ENCODE measurements around the gene OSBPL10.
"Not testable (repeated sequence)": the region's sequence is repeated elsewhere in the genome, so short reads cannot be mapped to it uniquely, and the experiment has no call there.

The OSBPL10 gene

DNA sequence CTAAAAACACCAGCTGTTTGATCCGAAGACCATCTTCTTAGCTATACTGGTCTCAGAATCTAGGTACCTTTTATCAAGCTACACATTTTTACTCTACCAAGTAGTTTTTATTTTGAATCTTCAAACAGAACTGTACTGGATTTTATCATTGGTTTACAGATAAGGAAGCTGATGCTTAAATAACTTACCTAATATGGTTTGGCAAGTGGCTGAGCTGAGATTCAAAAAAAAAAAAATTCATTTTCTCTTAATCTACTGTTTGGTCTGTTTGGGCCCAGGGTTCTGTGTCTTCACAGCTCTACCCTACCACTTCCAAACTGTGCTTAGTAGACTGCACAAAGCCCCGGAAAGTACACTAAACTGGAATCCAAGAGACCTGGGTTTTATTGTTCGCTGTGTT lies 36.2 kb upstream of the OSBPL10 start:
- no peak for ATAC-seq
- TF ChIP-seq ZFP3 (CRISPR knock-in tag; IDR thresholded peaks at IDR 0.05) (no peak), CSDC2 (CRISPR knock-in tag; IDR thresholded peaks at IDR 0.05) (no peak), ZNF8 (CRISPR knock-in tag; IDR thresholded peaks at IDR 0.05) (no peak), ISL1 (CRISPR knock-in tag; IDR thresholded peaks at IDR 0.05) (no peak), OSR1 (CRISPR knock-in tag; IDR thresholded peaks at IDR 0.05) (no peak)
- TF ChIP-seq, protein P1, sequence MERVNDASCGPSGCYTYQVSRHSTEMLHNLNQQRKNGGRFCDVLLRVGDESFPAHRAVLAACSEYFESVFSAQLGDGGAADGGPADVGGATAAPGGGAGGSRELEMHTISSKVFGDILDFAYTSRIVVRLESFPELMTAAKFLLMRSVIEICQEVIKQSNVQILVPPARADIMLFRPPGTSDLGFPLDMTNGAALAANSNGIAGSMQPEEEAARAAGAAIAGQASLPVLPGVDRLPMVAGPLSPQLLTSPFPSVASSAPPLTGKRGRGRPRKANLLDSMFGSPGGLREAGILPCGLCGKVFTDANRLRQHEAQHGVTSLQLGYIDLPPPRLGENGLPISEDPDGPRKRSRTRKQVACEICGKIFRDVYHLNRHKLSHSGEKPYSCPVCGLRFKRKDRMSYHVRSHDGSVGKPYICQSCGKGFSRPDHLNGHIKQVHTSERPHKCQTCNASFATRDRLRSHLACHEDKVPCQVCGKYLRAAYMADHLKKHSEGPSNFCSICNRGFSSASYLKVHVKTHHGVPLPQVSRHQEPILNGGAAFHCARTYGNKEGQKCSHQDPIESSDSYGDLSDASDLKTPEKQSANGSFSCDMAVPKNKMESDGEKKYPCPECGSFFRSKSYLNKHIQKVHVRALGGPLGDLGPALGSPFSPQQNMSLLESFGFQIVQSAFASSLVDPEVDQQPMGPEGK (CRISPR knock-in tag; IDR thresholded peaks at IDR 0.05; ENCODE audit: borderline replicate concordance), result no peak
- TF ChIP-seq, protein P2, sequence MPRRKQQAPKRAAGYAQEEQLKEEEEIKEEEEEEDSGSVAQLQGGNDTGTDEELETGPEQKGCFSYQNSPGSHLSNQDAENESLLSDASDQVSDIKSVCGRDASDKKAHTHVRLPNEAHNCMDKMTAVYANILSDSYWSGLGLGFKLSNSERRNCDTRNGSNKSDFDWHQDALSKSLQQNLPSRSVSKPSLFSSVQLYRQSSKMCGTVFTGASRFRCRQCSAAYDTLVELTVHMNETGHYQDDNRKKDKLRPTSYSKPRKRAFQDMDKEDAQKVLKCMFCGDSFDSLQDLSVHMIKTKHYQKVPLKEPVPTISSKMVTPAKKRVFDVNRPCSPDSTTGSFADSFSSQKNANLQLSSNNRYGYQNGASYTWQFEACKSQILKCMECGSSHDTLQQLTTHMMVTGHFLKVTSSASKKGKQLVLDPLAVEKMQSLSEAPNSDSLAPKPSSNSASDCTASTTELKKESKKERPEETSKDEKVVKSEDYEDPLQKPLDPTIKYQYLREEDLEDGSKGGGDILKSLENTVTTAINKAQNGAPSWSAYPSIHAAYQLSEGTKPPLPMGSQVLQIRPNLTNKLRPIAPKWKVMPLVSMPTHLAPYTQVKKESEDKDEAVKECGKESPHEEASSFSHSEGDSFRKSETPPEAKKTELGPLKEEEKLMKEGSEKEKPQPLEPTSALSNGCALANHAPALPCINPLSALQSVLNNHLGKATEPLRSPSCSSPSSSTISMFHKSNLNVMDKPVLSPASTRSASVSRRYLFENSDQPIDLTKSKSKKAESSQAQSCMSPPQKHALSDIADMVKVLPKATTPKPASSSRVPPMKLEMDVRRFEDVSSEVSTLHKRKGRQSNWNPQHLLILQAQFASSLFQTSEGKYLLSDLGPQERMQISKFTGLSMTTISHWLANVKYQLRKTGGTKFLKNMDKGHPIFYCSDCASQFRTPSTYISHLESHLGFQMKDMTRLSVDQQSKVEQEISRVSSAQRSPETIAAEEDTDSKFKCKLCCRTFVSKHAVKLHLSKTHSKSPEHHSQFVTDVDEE (CRISPR knock-in tag; IDR thresholded peaks at IDR 0.05), result no peak

DNA sequence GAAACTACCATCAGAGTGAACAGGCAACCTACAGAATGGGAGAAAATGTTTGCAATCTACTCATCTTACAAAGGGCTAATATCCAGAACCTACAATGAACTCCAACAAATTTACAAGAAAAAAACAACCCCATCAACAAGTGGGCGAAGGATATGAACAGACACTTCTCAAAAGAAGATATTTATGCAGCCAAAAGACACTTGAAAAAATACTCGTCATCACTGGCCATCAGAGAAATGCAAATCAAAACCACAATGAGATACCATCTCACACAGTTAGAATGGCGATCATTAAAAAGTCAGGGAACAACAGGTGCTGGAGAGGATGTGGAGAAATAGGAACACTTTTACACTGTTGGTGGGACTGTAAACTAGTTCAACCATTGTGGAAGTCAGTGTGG lies 34.6 kb upstream of the OSBPL10 start:
- not testable (repeated sequence) for ATAC-seq

DNA sequence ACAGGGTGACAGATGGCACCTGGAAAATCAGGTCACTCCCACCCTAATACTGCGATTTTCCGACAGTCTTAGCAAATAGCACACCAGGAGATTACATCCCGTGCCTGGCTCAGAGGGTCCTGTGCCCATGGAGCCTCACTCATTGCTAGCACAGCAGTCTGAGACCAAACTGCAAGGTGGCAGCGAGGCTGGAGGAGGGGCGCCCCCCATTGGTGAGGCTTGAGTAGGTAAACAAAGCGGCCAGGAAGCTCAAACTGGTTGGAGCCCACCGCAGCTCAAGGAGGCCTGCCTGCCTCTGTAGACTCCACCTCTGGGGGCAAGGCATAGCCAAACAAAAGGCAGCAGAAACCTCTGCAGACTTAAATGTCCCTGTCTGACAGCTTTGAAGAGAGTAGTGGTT lies 29.6 kb upstream of the OSBPL10 start:
- not testable (repeated sequence) for ATAC-seq

DNA sequence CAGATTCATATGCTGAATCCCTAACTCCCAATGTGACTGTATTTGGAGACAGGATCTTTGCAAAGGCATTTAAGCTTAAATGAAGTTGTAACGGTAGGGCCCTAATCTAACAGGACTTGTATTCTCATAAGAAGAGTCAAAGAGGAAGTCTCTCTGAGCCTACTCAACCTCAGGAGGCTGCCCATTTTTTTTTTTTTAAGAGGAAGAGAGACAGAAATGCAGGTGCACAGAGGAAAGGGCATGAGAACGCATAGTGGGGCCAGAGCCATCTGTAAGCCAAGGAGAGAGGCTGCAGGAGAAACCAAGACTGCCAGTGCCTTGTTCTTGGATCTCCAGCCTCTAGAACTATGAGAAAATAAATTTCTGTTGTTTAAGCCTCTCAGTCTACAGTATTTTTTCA lies 28.9 kb upstream of the OSBPL10 start:
- no peak for ATAC-seq
- TF ChIP-seq ZC3H10 (CRISPR knock-in tag; IDR thresholded peaks at IDR 0.05) (no peak), ESRRG (CRISPR knock-in tag; IDR thresholded peaks at IDR 0.05) (no peak), RARB (CRISPR knock-in tag; IDR thresholded peaks at IDR 0.05) (no peak), SNAI2 (CRISPR knock-in tag; IDR thresholded peaks at IDR 0.05) (no peak), OSR1 (CRISPR knock-in tag; IDR thresholded peaks at IDR 0.05) (no peak), ZNF70 (CRISPR knock-in tag; IDR thresholded peaks at IDR 0.05) (no peak), TOX (CRISPR knock-in tag; IDR thresholded peaks at IDR 0.05; ENCODE audit: borderline replicate concordance) (no peak), TCF4 (CRISPR knock-in tag; IDR thresholded peaks at IDR 0.05; ENCODE audit: borderline replicate concordance) (no peak), PPARA (CRISPR knock-in tag; IDR thresholded peaks at IDR 0.05; ENCODE audit: borderline replicate concordance) (no peak), ARNTL (CRISPR knock-in tag; IDR thresholded peaks at IDR 0.05; ENCODE audit: borderline replicate concordance, low read depth) (no peak), ISL1 (CRISPR knock-in tag; IDR thresholded peaks at IDR 0.05) (no peak)
- TF ChIP-seq, protein P3, sequence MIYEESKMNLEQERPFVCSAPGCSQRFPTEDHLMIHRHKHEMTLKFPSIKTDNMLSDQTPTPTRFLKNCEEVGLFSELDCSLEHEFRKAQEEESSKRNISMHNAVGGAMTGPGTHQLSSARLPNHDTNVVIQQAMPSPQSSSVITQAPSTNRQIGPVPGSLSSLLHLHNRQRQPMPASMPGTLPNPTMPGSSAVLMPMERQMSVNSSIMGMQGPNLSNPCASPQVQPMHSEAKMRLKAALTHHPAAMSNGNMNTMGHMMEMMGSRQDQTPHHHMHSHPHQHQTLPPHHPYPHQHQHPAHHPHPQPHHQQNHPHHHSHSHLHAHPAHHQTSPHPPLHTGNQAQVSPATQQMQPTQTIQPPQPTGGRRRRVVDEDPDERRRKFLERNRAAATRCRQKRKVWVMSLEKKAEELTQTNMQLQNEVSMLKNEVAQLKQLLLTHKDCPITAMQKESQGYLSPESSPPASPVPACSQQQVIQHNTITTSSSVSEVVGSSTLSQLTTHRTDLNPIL (CRISPR knock-in tag; IDR thresholded peaks at IDR 0.05; ENCODE audit: low read depth), result no peak
- TF ChIP-seq, protein P4, sequence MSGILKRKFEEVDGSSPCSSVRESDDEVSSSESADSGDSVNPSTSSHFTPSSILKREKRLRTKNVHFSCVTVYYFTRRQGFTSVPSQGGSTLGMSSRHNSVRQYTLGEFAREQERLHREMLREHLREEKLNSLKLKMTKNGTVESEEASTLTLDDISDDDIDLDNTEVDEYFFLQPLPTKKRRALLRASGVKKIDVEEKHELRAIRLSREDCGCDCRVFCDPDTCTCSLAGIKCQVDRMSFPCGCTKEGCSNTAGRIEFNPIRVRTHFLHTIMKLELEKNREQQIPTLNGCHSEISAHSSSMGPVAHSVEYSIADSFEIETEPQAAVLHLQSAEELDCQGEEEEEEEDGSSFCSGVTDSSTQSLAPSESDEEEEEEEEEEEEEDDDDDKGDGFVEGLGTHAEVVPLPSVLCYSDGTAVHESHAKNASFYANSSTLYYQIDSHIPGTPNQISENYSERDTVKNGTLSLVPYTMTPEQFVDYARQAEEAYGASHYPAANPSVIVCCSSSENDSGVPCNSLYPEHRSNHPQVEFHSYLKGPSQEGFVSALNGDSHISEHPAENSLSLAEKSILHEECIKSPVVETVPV (CRISPR knock-in tag; IDR thresholded peaks at IDR 0.05), result no peak

DNA sequence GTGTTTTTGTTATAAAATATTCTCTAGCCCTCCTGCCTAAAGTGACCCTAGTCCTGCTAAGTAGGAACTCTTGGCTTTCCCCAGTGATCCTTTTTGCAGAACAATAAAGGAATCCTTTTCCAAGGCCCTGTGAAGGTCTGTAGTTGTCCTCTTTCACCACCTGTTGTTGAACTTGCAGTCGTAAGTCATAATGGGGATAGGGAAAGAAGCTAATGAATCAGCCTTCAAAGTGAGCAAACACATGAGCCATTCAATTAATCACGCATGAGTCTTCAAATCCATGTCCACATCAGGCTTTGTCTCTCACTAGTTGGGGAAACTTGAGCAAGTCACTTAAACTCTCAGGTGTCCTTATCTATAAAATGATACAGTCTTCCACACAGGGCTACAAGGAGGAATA lies 28.0 kb upstream of the OSBPL10 start:
- no peak for ATAC-seq
- TF ChIP-seq, protein P2 (CRISPR knock-in tag; IDR thresholded peaks at IDR 0.05), result no peak
- TF ChIP-seq ZFP30 (CRISPR knock-in tag; IDR thresholded peaks at IDR 0.05) (no peak), ZC3H10 (CRISPR knock-in tag; IDR thresholded peaks at IDR 0.05) (no peak), ESRRG (CRISPR knock-in tag; IDR thresholded peaks at IDR 0.05) (no peak), ZNF70 (CRISPR knock-in tag; IDR thresholded peaks at IDR 0.05) (no peak), CSDC2 (CRISPR knock-in tag; IDR thresholded peaks at IDR 0.05) (no peak), TOX (CRISPR knock-in tag; IDR thresholded peaks at IDR 0.05; ENCODE audit: borderline replicate concordance) (no peak), ZNF565 (CRISPR knock-in tag; conservative IDR thresholded peaks at IDR 0.05; ENCODE audit: low read depth) (no peak), OSR1 (CRISPR knock-in tag; IDR thresholded peaks at IDR 0.05) (no peak), ISL1 (CRISPR knock-in tag; IDR thresholded peaks at IDR 0.05) (no peak), ZNF8 (CRISPR knock-in tag; IDR thresholded peaks at IDR 0.05) (no peak)
- TF ChIP-seq, protein P3 (CRISPR knock-in tag; IDR thresholded peaks at IDR 0.05; ENCODE audit: low read depth), result no peak
- TF ChIP-seq, protein P1 (CRISPR knock-in tag; IDR thresholded peaks at IDR 0.05; ENCODE audit: borderline replicate concordance), result no peak

All from SK-N-SH treated with all-trans-retinoic acid at 6 μM for 48 hours (cell line).